HL-60 (cell line): ENCODE results near the gene TIPIN.
"Not testable (repeated sequence)": the region's sequence is repeated elsewhere in the genome, so short reads cannot be mapped to it uniquely, and the experiment has no call there.

Source experiments
- DNase-seq, 2 experiments: peaks; one replicate each; pipeline ENCODE4 v3.0.0-alpha.2; 2010 to 2020; ENCODE audit warnings: low read depth in 1 of 2, low spot score in 1 of 2
- H3K27ac ChIP-seq: fragments of 250-450 bp; sonication (Bioruptor Pico); replicated peaks from 2 replicates; pipeline ENCODE4 v1.5.1; 2020; ENCODE audit warnings: mild to moderate bottlenecking, moderate library complexity
- H3K27me3 ChIP-seq: fragments of 250-450 bp; sonication (Bioruptor Pico); 2 replicates; pipeline ENCODE4 v1.5.1; 2021; ENCODE audit warnings: mild to moderate bottlenecking, moderate library complexity; ENCODE audit not compliant: insufficient read depth, poor library complexity, severe bottlenecking
- H3K4me3 ChIP-seq: replicated peaks from 2 replicates; pipeline ENCODE4 v1.5.1; 2011; ENCODE audit warnings: mild to moderate bottlenecking, control low read depth, low read length; ENCODE audit not compliant: insufficient read depth
- CTCF ChIP-seq: IDR thresholded peaks from one replicate; pipeline ENCODE4 v1.5.1; 2011; ENCODE audit warnings: low read length, control low read depth, inconsistent platforms; ENCODE audit not compliant: insufficient read depth
- GABPA ChIP-seq: IDR thresholded peaks from 2 replicates; pipeline ENCODE4 v1.6.1; 2012; ENCODE audit warnings: low read depth
- POLR2AphosphoS5 ChIP-seq: IDR thresholded peaks from 2 replicates; pipeline ENCODE4 v1.6.1; 2012; ENCODE audit warnings: low read depth
- REST ChIP-seq: IDR thresholded peaks from 2 replicates; pipeline ENCODE4 v1.6.1; 2012; ENCODE audit warnings: low read depth; ENCODE audit not compliant: insufficient replicate concordance
- SPI1 ChIP-seq: IDR thresholded peaks from 2 replicates; pipeline ENCODE4 v1.6.1; 2012; ENCODE audit warnings: low read depth, mild to moderate bottlenecking, borderline replicate concordance

The TIPIN gene

GRCh38 chr15:66386204-66387123 lies 30.0 kb upstream of the TIPIN start, which contains the start of gene MAP2K1:
MAP2K1 (plus strand) TSS chr15:66386912; CDS start chr15:66387348, 436 bp downstream.
- H3K4me3 ChIP-seq, result peak within 1 kb of the TSS; percentile 81
- TF ChIP-seq GABPA (0 out of 2 replicates have a peak, but pooled peaks have one; percentile 10), SPI1 (no peak), REST (no peak), POLR2AphosphoS5 (peak; percentile 88), CTCF (peak; percentile 55)
- H3K27me3 ChIP-seq, result no peaks in the 10 kb centered on the region
- DNase-seq, result peak; percentile 94 to 98
- peak within 1 kb of the TSS; percentile 75 for H3K27ac ChIP-seq

GRCh38 chr15:66381376-66381775 lies 24.9 kb upstream of the TIPIN start:
- H3K4me3 ChIP-seq, DNase-seq: not testable (repeated sequence)

GRCh38 chr15:66378814-66379430 lies 22.4 kb upstream of the TIPIN start:
- TF ChIP-seq SPI1 (no peak), GABPA (no peak), CTCF (no peak)
- Histone ChIP-seq H3K27ac (no peak overlapping the region), H3K4me3 (no peak overlapping the region), H3K27me3 (no peaks in the 10 kb centered on the region)
- DNase-seq, result no peak

More at GRCh38 chr15:66381376-66381775, 24.9 kb upstream of the TIPIN start:
- not testable (repeated sequence) for H3K27me3 ChIP-seq, H3K27ac ChIP-seq

GRCh38 chr15:66374179-66374578 lies 17.7 kb upstream of the TIPIN start:
- H3K27ac ChIP-seq, result no peak overlapping the region
- TF ChIP-seq CTCF, result no peak
- no peak for TF ChIP-seq REST
- no peak for TF ChIP-seq POLR2AphosphoS5
- TF ChIP-seq GABPA, result no peak
- TF ChIP-seq SPI1, result no peak
- H3K27me3 ChIP-seq, result no peaks in the 10 kb centered on the region
- no peak for DNase-seq
- no peak overlapping the region for H3K4me3 ChIP-seq
